HEK293T (cell line): Measurements from ENCODE around the gene HTR3A.

ENCODE experiments used
- ARNT ChIP-seq: fragments of 450-650 bp; IDR thresholded peaks from 2 replicates; pipeline ENCODE4 v1.6.1; 2017; ENCODE audit warnings: mild to moderate bottlenecking
- BHLHE40 ChIP-seq: fragments of 450-650 bp; IDR thresholded peaks from 2 replicates; pipeline ENCODE4 v1.6.1; 2016; ENCODE audit warnings: mild to moderate bottlenecking, moderate library complexity, borderline replicate concordance
- CTBP1 ChIP-seq: fragments of 450-650 bp; IDR thresholded peaks from 2 replicates; pipeline ENCODE4 v1.6.1; 2016; ENCODE audit warnings: borderline replicate concordance
- ELF4 ChIP-seq: fragments of 450-650 bp; IDR thresholded peaks from 2 replicates; pipeline ENCODE4 v1.6.1; 2017; ENCODE audit warnings: antibody characterized with exemption
- FOXA1 ChIP-seq: fragments of 450-650 bp; IDR thresholded peaks from 2 replicates; pipeline ENCODE4 v1.6.1; 2016; ENCODE audit warnings: mild to moderate bottlenecking
- FOXM1 ChIP-seq: fragments of 450-650 bp; IDR thresholded peaks from 2 replicates; pipeline ENCODE4 v1.6.1; 2017; ENCODE audit warnings: mild to moderate bottlenecking, borderline replicate concordance
- HDGF ChIP-seq: fragments of 450-650 bp; IDR thresholded peaks from 2 replicates; pipeline ENCODE4 v1.6.1; 2017; ENCODE audit warnings: antibody characterized with exemption, borderline replicate concordance
- L3MBTL2 ChIP-seq: fragments of 450-650 bp; conservative IDR thresholded peaks from 2 replicates; pipeline ENCODE4 v1.6.1; 2016; ENCODE audit warnings: mild to moderate bottlenecking
- NFRKB ChIP-seq: fragments of 450-650 bp; IDR thresholded peaks from 2 replicates; pipeline ENCODE4 v1.6.1; 2016; ENCODE audit warnings: mild to moderate bottlenecking, moderate library complexity
- SP1 ChIP-seq: fragments of 450-650 bp; IDR thresholded peaks from 2 replicates; pipeline ENCODE4 v1.6.1; 2017
- TARDBP ChIP-seq: fragments of 450-650 bp; IDR thresholded peaks from 2 replicates; pipeline ENCODE4 v1.6.1; 2016
- ZNF384 ChIP-seq: fragments of 450-650 bp; IDR thresholded peaks from 2 replicates; pipeline ENCODE4 v1.6.1; 2016

DNA sequence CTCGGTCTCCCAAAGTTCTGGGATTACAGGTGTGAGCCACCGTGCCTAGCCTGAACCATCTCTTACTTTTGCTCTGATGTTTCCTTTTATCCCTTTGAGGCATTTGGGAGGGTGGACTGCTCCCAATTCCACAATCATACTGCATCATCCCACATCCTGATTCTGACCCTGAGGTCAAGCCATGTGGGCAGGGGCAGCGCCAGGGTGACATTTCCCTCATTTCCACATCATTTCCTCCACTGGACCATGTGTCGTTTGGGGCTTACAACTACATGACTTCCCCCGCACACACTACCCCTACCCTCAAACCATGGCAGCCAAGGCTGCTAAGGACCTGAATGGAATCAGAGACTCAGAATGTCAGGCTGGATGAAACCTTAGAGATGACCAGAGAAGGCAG is 58.2 kb downstream of the HTR3A start:
- TF ChIP-seq FOXA1 (no peak), HDGF (no peak), TARDBP (no peak), SP1 (no peak), FOXM1 (no peak), ELF4 (no peak), BHLHE40 (no peak), CTBP1 (no peak), L3MBTL2 (no peak), ZNF384 (no peak), NFRKB (no peak), ARNT (no peak)
